GM21381 (cell line): Measurements from ENCODE around the gene PITHD1.
"Not testable (repeated sequence)": the region's sequence is repeated elsewhere in the genome, so short reads cannot be mapped to it uniquely, and the experiment has no call there.

Experiments
- ATAC-seq: cut with Tn5 transposase; IDR thresholded peaks from one replicate; pipeline ENCODE4 v1.9.1; 2021; ENCODE audit warnings: mild to moderate bottlenecking, moderate library complexity; ENCODE audit not compliant: unreplicated experiment

PITHD1 gene

GRCh38 chr1:23823767-23824166, 45.5 kb downstream of the PITHD1 start:
- no peak for ATAC-seq

DNA sequence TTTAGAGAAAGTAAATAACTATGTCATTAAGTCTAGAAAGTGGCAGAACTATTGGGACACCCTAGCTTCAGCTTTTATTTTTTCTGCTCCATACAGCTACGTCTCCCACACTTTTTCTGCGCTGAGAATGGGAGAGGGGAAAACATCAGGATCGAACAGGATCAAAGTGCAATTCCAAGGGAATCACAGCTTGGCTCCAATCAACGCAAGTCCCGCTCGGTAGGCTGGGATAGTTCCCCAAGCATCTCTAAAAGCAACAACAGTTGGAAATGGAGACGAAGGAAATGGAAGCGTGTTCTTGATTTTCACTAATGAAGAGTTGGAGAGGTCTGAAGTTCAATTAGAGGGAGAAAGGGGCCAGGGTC, 46.5 kb downstream of the PITHD1 start:
- ATAC-seq = no peak

DNA sequence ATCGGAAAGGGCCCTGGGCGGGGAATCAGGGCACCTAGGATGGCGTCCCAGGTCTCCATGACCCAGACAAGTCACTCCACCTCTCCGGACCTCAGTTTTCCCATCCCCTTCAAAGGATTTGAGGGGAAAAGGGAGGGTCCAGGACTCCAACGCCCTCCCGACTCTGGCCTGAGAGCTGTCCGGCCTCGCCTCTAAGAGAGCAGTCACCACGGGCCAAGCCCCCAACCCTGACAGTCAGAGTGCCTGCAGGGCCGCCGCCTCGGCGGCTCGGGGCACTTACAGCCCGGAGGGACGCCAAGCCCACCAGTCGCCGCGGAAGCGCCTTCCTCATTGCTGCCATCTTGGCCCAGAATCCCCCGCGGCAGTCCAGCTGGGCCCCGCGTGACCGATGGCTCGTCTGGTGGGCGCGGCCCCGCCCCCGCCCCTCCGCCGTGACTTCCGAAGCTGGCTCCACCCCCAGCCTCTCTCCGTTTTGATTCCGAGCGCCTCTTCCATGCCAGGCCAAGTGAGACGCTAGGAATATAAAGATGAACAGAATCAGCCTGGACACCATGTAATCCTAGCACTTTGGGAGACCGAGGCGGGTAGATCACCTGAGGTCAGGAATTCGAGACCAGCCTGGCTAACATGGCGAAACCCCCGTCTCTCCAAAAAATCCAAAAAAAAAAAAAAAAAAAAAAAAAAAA, 47.0 kb downstream of the PITHD1 start, which contains the start of gene HMGCL:
Gene HMGCL (minus strand): TSS at position 354 of the 686 bp plus-strand sequence. CDS start 14 bp downstream, at position 340.
- peak; percentile 83 for ATAC-seq

DNA sequence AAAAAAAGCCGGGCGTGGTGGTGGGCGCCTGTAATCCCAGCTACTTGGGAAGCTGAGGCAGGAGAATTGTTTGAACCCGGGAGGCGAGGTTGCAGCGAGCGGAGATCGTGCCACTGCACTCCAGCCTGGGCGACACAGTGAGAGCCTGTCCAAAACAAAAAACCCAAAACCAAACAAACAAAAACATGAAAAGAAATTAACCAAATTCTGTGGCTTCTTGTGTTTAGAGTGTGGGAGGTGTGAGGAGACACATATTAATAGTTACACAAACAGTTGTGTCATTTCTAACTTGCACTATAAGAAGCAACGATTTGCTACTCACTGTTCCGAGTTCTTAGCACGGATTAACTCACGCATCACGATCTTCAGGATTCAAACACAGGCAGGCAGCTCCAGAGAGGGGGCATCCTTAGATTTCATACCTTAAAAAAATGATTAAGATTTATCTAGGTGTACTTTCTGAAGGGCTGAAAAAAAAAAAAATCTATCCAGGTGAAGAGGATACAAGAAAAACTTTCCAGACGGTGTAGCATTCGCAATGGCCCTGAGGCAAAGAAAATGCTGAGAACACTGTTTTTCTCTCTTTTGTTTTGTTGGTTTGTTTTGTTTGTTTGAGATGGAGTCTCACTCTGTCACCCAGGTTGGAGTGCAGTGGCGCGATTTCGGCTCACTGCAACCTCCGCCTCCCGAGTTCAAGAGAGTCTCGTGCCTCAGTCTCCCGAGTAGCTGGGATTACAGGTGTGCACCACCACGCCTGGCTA, 47.7 kb downstream of the PITHD1 start:
- peak; percentile 40 for ATAC-seq

- ATAC-seq = not testable (repeated sequence)
Measured at GRCh38 chr1:23826590-23826989, 48.4 kb downstream of the PITHD1 start.

DNA sequence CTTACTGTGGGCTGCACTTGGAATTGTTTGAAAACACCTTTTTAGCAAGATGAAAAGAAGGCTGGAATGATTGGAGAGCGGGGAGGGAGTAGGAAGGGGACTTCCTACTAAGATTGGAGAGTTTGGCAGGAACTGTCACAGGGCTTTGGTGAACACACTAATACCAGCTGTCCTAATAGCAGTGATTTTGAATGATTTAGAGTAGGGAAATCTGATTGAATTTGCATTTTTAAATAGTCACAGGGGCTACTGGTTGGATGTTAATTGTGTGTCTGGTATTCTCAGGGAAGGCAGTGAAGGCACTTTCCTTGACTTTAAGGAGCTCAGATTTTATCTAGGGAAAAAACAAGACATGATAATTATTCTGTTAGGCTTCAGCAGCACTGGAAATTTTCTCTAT, 49.5 kb downstream of the PITHD1 start:
- ATAC-seq = no peak

GRCh38 chr1:23834156-23834555, 55.9 kb downstream of the PITHD1 start:
- not testable (repeated sequence) for ATAC-seq

DNA sequence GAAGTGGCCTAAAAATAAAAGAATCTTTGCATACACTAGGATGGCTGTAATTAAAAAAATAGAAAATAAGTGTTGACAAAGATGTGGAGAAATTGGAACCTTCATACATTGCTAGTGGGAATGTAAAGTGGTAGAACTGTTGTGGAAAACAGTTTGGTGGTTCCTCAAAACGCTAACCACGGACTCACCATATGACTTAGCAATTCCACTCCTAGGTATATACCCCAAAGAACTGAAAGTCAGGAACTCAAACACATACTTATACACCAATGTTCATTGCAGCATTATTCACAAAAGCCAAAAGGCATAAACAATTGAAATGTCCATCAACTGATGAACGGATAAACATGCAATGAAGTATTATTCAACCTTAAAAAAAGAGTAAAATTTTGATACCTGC, 57.8 kb downstream of the PITHD1 start:
- ATAC-seq = no peak
